Left colon (tissue), 2 donors: ENCODE results near the gene DAG1. TPM values are rescaled to one million over a fixed set of nuclear protein-coding genes. Genes with fewer than 3 reads are reported as not detected.

Experiments used
- ATAC-seq: fragments of 200-7000 bp; cut with Tn5 transposase; one replicate; pipeline ENCODE4 v1.9.1; 2020; ENCODE audit warnings: mild to moderate bottlenecking, moderate library complexity
- DNase-seq, 2 donors: peaks; one replicate each; pipeline ENCODE4 v3.0.0-alpha.2; 2020
- intact Hi-C, 2 donors: fragments of 100-400 bp; cut with DNase I in 1 of 2; cut with micrococcal nuclease in 1 of 2; formaldehyde crosslinking; loops; one replicate each; pipeline versions ENCODE4 v1.11.2 to v1.14.0; 2022; cut with DNase I, micrococcal nuclease
- total RNA-seq, 2 donors: library from RNA; stranded (reverse); fragmentation: NEBNext Ultra II Directional; extraction: Animal tissue kit (Norgen Biotek cat#: 25700); gene quantifications; one replicate each; pipeline ENCODE4 v1.2.1, GENCODE V29; 2021
- donor health status: DM: no; HTN: no; CAD: no.
- donor health status: DM: yes; HTN: yes; CAD: no.

The DAG1 gene
- total RNA-seq, 2 donors from 2014 or later: 88.3 to 107 TPM

- no peak for ATAC-seq
- intact Hi-C loops: no loop called here
These were observed 39.0 kb downstream of the DAG1 start for GRCh38 chr3:49509028-49509561.

GRCh38 chr3:49511639-49512038 lies 41.6 kb downstream of the DAG1 start:
- ATAC-seq (no peak), DNase-seq (no peak)
- intact Hi-C loops: no loop called here

More at GRCh38 chr3:49509028-49509561, 39.0 kb downstream of the DAG1 start:
- no peak for DNase-seq

- intact Hi-C loops: no loop called here
- no peak for DNase-seq
- no peak for ATAC-seq
These were observed 42.8 kb downstream of the DAG1 start for GRCh38 chr3:49512781-49513355.

DNA sequence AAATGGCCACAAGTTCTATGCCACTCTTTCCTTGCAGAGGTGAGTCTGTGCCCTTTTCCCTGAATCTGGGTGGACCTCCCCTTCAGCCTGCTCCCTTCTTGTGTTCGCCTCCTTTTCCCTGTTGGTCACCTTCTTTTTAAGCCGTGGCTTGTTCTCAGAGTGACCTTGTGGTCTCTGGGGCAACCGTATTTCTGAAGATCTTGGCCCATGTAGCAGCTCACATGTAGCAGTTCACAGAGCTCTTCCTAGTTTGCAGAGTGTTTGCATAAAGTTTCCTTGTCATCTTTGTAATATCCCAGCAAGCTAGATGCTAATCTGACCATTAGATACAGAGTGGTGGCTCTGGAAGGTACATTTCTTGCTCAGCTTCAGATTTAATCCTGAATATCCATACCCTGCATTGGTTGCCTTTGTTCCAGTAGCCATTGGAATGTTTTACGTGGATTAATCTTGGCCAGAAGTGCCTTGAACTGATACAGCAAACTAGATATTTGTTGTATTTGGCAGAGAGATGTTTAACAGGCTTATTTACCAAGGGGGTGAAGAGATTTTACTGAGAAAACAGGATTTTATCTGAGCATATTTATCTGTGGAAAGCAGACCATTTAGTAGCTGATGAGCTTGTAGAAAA lies 43.5 kb downstream of the DAG1 start:
- DNase-seq: no peak
- intact Hi-C loops: no loop called here
- ATAC-seq: no peak

GRCh38 chr3:49518016-49518415 lies 47.9 kb downstream of the DAG1 start:
- no peak for ATAC-seq
- no peak for DNase-seq
- intact Hi-C loops: no loop called here

DNA sequence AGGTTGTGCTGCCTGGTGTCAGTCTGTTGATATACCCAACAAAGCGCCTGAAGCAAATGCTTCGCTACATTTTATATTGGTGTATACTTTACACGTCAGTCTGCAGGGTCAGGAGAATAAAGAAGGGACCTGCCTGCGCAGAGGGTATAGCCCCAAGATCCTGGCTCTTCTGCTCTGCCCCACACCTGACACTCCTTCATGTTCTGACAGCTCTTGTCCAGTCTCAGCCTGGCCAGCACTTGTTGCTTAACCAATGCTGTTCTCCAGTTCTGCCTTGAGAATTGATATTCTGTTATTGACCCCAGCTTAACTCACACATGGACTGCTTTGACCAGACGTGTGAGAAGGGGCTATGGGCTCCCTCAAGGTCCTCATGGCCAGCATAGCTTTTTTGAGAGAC lies 48.4 kb downstream of the DAG1 start:
- ATAC-seq (no peak), DNase-seq (no peak)
- intact Hi-C loops: no loop called here

DNA sequence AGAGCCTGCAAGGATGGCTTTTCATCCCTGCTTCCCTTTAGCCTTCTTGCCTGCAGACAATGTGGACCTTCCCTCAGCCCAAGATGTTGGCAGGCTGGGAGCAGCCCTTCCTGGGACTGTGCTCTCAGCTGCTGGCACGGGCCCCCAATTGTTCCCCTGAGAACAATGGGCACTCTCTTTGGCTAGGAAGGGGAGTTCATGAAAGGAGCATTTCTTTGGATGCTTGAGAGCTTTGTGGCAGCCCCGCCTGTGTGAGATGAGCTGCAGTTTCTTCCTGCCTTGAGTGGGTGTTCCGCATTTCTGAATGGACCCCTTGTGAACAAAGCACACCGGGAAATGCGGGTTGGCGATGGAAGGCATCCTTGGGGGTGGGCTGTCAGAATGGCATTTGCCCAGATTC lies 49.2 kb downstream of the DAG1 start:
- ATAC-seq (no peak), DNase-seq (no peak)
- intact Hi-C loops: no loop called here

DNA sequence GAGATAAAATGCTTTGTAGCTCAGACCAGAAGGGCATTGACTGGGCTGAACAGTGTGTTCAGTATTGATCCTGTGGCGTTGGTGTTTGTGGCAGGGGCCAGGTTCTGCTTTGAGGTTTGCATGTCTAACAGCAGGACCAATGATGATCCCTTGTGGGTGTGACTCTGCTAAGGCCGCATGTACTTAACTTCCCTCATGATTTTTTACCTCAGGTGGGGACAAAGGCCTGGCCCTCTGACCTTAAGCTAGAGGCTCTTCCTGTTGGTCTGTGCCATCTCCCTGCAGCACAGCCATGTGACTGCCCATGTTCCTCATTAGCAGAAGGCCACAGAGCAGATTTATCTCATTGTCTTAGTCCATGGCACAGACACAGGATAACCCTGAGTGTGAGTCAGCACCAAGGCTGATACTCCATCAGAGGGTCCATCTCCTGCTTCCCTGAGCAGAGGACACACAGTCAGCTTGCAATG lies 49.9 kb downstream of the DAG1 start:
- ATAC-seq (no peak), DNase-seq (no peak)

DNA sequence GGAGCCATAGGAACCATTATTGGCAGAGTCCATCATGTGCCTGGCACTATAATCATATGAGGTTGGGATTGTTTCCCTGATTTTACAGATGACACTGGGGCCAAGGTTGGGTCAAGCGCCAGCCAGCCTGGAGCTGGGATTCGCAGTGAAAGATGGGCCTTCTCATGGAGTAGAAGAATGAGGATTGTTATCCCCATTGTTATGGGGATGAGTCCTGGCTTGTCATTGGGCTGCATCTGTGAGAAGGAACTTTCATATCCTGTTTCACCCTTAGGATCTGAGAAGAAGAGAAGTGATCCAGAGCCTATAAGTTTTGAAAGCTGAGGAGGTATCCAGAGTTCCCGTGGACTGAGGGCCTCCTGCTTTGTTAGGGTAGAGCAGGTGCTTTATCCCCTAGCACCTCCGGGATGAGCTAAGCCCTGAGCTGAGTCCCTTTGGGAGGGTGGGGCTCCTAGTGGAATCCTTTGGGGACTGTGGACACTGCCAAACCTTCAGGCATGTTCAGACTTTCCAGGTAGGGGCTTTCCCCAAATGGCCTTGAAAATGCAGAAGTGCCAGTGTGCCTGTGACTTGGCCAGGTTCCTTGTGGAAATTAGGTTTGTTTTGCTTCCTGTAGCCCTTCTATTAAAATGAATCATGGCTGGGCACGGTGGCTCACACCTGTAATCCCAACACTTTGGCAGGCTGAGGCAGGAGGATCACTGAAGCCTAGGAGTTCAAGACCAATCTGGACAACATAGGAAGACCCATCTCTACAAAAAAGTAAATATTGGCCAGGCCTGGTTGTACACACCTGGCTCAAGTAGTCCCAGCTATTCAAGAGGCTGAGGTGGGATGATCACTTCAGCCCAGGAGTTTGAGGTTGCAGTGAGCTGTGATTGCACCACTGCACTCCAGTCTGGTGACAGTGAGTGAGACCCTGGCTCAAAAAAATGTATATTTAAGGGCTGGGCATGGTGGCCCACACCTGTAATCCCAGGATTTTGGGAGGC lies 54.0 kb downstream of the DAG1 start:
- DNase-seq: no peak
- intact Hi-C loops: no loop called here
- peak; percentile 49 for ATAC-seq

More for the DNA sequence above, 49.9 kb downstream of the DAG1 start:
- intact Hi-C loops: no loop called here

DNA sequence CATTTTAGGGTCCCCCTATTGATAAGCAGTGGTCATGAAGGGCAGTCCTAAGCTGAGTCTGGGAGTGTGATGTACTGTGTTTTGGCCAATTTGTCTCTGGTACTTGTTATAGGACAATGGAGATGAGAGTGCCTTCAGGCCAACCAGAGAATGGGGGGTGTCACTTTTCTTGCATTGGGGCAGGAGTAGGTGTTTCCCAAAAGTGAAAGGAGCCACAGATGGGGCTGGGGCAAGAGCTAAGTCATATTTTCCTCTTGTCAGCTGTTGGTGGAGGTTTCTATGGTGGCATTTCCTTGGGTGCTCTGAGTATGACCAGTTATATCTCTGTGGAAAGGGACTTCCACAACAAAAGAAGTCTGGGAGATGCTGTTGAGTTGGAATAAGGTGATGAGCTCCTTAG lies 59.5 kb downstream of the DAG1 start:
- DNase-seq (no peak), ATAC-seq (no peak)
- intact Hi-C loops: no loop called here

DNA sequence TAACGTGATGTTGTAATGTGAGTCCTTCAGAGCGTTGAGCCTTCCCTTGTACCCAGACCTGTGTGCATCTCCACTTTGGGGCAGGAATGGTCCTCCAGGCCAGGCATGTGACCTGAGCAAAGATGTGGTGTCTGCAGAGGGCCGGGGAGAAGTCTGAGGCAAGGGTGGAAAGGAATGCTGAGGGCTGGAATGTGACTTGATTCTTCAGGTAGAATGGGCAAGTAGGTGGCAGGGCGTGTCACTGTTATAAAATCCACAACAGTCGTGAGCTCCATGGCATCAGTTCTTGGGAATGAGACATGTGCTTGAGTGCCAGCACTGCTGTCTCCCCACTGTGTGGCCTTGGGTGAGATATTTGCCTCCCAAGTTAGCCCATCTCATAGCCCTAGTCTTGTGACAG lies 60.2 kb downstream of the DAG1 start:
- DNase-seq (no peak), ATAC-seq (peak; percentile 28)
- intact Hi-C loops: loop anchor here in 1 of 2 donors (10.0 kb wide), 1 partner anchor 145 kb away; the partner anchor contains the start of gene APEH

- intact Hi-C loops: loop anchor here in 1 of 2 donors (10.0 kb wide), 1 partner anchor 144 kb away; the partner anchor contains the start of gene APEH
- no peak for DNase-seq
- no peak for ATAC-seq
These were observed 60.6 kb downstream of the DAG1 start for GRCh38 chr3:49530701-49531100.

- DNase-seq: no peak
- intact Hi-C loops: loop anchor here in 1 of 2 donors (10.0 kb wide), 1 partner anchor 144 kb away; the partner anchor contains the start of gene APEH
- no peak for ATAC-seq
These were observed 61.2 kb downstream of the DAG1 start for GRCh38 chr3:49531218-49531617.

GRCh38 chr3:49531715-49532114 lies 61.6 kb downstream of the DAG1 start:
- no peak for ATAC-seq
- DNase-seq: no peak
- intact Hi-C loops: loop anchor here in 1 of 2 donors (10.0 kb wide), 1 partner anchor 143 kb away; the partner anchor contains the start of gene APEH

DNA sequence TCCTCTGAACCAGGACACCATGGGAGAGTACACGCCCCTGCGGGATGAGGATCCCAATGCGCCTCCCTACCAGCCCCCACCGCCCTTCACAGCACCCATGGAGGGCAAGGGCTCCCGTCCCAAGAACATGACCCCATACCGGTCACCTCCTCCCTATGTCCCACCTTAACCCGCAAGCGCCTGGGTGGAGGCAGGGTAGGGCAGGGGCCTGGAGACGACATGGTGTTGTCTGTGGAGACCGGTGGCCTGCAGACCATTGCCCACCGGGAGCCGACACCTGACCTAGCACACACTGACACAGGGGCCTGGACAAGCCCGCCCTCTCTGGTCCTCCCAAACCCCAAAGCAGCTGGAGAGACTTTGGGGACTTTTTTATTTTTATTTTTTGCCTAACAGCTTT lies 63.0 kb downstream of the DAG1 start:
- no peak for DNase-seq
- intact Hi-C loops: loop anchor here in 1 of 2 donors (10.0 kb wide), 1 partner anchor 142 kb away; the partner anchor contains the start of gene APEH
- ATAC-seq: no peak

DNA sequence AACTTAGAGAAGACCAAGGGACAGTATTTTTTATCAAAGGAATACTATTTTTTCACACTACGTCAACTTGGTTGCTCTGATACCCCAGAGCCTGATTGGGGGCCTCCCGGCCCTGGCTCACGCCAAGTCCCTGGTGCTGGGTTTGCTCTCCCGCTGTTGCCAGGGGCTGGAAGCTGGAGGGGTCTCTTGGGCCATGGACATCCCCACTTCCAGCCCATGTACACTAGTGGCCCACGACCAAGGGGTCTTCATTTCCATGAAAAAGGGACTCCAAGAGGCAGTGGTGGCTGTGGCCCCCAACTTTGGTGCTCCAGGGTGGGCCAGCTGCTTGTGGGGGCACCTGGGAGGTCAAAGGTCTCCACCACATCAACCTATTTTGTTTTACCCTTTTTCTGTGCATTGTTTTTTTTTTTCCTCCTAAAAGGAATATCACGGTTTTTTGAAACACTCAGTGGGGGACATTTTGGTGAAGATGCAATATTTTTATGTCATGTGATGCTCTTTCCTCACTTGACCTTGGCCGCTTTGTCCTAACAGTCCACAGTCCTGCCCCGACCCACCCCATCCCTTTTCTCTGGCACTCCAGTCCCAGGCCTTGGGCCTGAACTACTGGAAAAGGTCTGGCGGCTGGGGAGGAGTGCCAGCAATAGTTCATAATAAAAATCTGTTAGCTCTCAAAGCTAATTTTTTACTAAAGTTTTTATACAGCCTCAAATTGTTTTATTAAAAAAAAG lies 63.9 kb downstream of the DAG1 start:
- ATAC-seq (no peak), DNase-seq (no peak)

DNA sequence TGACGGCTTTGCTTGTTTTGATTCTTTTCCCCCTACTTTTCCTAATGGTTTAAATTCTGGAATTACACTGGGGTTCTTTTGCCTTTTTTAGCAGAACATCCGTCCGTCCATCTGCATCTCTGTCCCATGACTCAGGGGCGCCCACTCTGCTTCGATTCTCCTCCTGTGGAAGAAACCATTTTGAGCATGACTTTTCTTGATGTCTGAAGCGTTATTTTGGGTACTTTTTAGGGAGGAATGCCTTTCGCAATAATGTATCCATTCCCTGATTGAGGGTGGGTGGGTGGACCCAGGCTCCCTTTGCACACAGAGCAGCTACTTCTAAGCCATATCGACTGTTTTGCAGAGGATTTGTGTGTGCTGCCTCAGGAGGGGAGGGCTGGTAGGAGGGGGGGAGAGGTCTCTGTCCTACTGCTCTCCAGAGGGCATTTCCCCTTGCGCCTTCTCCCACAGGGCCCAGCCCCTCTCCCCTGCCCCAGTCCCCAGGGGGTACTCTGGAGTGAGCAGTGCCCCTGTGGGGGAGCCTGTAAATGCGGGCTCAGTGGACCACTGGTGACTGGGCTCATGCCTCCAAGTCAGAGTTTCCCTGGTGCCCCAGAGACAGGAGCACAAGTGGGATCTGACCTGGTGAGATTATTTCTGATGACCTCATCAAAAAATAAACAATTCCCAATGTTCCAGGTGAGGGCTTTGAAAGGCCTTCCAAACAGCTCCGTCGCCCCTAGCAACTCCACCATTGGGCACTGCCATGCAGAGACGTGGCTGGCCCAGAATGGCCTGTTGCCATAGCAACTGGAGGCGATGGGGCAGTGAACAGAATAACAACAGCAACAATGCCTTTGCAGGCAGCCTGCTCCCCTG lies 64.7 kb downstream of the DAG1 start:
- ATAC-seq: no peak
- intact Hi-C loops: loop anchor here (5.0 to 10.0 kb wide), 2 partner anchors 137 to 140 kb away; partner anchors contain the start of gene APEH (in 2 of the 2)
- no peak for DNase-seq

More for the DNA sequence above, 63.9 kb downstream of the DAG1 start:
- intact Hi-C loops: loop anchor here in 1 of 2 donors (10.0 kb wide), 1 partner anchor 141 kb away; the partner anchor contains the start of gene APEH
